Activated CD8-positive, alpha-beta memory T cell treated with anti-CD3 and anti-CD28 coated beads, Interleukin-2, amount 50 U/mL, for 24 hours (primary cell): ENCODE data around the gene SBF2.
"Not testable (repeated sequence)": the region's sequence is repeated elsewhere in the genome, so short reads cannot be mapped to it uniquely, and the experiment has no call there.

Experiments
- DNase-seq: peaks from one replicate; pipeline ENCODE4 v3.0.0-alpha.2; 2020; ENCODE audit errors: extremely low read depth

The SBF2 gene

DNA sequence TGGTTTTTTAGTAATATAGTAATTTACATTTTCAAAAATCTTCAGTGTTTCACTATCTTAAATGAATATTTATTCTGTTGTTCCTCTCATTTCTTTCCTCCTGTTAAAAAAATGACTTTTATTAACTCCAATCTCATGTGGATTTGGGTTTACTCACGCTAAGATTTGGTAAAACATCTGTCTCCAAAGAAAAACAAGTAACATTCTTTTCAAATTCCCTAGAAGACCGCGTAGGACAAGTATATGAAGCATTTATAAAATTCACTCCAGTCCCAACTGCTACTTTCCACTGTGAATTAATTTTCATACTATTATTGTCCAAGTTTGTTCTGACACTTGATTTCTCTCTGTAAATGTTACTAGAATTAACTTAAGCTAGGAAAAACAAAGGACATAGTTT is 26.2 kb downstream of the SBF2 start:
- no peak for DNase-seq

GRCh38 chr11:10265936-10266335 is 28.1 kb downstream of the SBF2 start:
- no peak for DNase-seq

- DNase-seq: not testable (repeated sequence)
Observed at GRCh38 chr11:10264716-10265115, 29.3 kb downstream of the SBF2 start.

- no peak for DNase-seq
Observed at GRCh38 chr11:10263929-10264328, 30.1 kb downstream of the SBF2 start.

DNA sequence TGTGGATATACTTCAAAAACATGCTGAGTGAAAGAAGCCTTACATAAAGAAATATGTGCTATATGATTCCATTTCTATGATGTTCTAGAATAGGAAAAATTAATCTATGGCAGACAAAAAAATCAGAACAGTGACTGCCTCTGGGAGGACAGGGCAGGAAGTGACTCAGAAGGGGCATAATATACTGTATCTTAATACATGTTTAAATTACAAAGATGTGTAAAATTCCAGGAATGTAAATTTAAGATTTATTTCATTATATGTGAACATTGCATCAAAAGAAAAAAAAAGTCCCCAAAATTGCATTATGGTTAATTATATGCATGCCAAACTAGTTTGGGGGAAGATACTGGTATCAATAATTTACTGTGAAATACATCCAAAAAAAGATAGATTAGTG is 32.2 kb downstream of the SBF2 start:
- DNase-seq: no peak

DNA sequence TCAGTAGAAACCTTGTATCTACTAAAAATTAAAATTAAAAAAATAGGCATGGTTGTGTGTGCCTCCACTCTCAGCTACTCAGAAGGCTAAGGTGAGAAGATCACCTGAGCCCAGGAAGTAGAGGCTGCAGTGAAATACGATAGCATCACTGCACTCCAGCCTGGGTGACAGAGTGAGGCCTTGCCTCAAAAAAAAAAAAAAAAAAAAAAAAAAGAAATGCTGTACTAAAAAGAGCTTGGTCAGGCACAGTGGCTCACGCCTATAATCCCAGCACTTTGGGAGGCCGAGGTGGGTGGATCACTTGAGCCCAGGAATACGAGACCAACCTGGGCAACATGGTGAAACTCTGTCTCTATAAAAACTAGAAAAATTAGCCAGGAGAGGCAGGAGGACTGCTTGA is 36.5 kb downstream of the SBF2 start:
- DNase-seq: no peak

DNA sequence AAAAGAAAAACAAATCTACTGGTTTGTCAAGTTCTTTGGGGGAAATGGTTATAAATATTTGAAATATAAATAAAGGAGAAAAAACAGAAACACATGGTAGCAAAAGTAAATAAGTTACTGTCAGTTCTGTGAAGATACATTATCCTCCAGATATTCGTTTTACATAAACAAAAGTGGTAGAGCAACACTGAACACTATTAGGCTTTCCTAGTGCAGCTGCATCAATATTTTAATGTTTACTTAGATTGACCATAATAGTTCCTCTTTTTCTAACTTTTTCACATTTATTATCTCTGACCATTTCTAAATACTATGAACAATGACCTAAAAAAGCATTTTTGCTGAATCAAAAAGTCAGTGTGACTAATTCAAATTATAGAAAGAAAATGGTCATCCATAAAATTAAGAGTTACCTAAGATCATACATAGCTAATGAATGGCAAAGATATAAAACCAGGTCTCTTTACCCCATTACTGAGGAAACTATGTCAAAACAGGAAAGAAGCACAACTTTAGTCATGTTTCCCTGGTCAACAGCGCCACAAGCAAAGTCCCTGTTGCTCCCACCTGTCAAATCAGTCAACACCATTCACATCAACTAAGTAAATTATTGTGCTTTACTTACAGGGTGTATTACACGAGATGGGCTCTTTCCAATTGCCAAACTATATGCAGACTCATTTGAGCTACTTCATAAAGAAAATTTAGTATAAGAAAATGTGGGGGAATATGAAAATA is 38.5 kb downstream of the SBF2 start:
- no peak for DNase-seq

- DNase-seq: not testable (repeated sequence)
Observed at GRCh38 chr11:10249448-10250131, 44.4 kb downstream of the SBF2 start.

- no peak for DNase-seq
Observed at GRCh38 chr11:10247011-10247410, 47.0 kb downstream of the SBF2 start.

DNA sequence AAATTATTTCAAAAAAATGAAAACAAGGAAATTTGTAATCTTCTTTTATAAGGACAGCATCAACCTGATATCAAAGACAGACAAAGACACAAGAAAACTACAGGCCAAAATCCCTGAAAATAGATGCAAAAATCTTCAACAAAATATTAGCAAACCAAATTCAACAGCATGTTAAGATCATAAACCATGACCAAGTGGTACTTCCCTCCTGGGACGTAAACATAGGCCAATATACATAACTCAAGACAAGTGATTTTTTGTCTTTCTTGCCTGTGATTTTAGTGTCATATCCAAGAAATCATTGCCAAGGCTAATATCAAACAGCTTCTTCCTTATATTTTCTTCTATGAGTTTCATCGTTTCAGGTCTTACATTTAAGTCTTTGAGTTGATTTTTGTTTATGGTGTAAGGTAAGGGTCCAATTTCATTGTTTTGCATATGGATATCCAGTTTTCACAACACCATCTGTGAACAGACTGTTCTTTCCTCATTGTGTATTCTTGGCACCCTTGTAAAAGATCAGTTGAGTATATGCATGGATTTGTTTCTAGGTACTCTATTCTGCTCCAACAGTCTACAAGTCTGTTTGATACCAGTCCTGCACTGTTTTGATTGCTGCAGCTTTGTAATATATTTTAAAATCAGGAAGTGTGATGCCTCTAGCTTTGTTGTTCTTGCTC is 50.0 kb downstream of the SBF2 start:
- no peak for DNase-seq

DNA sequence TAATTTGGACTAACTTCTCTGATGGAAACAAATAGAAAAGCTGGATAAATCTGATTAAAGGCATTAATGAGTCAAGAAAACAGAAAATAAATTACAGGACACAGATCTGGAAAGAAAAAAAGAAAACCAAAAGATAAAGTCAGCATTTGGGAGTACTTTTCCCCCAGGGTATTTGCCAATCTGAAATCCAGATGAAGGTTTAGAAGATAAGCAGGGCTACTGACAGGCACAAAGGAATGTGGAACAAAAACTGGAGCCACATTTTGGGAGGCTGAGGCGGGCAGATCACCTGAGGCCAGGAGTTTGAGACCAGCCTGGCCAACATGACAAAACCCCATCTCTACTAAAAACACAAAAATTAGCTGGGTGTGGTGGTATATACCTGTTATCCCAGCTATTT is 57.2 kb downstream of the SBF2 start:
- DNase-seq: no peak

GRCh38 chr11:10233581-10233980 is 60.4 kb downstream of the SBF2 start:
- no peak for DNase-seq

- no peak for DNase-seq
Observed at GRCh38 chr11:10232756-10233155, 61.3 kb downstream of the SBF2 start.

DNA sequence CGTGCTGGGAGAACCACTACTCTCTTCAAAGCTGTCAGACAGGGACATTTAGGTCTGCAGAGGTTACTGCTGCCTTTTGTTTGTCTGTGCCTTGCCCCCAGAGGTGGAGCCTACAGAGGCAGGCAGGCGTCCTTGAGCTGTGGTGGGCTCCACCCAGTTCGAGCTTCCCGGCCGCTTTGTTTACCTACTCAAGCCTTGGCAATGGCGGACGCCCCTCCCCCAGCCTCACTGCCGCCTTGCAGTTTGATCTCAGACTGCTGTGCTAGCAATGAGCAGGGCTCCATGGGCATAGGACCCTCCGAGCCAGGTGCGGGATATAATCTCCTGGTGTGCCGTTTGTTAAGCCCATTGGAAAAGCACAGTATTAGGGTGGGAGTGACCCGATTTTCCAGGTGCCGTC is 62.2 kb downstream of the SBF2 start:
- not testable (repeated sequence) for DNase-seq

- no peak for DNase-seq
Observed at GRCh38 chr11:10225553-10225952, 68.5 kb downstream of the SBF2 start.

DNA sequence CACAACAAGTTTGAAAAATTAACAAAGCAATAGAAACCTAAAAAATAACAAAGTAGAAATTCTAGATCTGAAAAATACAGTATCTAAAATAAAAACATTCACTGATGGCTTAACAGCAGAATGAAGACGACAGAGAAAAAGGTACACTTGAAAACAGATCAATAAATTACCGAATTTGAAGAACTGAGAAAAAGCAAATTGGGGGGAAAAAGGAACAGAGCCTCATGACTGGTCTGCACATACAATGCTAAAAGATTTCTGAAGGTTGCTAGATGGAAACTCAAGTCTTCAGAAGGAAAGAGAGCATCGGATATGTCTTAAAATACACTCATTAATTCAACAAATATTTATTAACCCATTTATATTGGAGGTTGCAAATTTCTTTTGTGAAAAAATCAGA is 71.6 kb downstream of the SBF2 start:
- DNase-seq: no peak

GRCh38 chr11:10221342-10221741 is 72.7 kb downstream of the SBF2 start:
- no peak for DNase-seq

GRCh38 chr11:10211470-10211869 is 82.5 kb downstream of the SBF2 start:
- DNase-seq: no peak

DNA sequence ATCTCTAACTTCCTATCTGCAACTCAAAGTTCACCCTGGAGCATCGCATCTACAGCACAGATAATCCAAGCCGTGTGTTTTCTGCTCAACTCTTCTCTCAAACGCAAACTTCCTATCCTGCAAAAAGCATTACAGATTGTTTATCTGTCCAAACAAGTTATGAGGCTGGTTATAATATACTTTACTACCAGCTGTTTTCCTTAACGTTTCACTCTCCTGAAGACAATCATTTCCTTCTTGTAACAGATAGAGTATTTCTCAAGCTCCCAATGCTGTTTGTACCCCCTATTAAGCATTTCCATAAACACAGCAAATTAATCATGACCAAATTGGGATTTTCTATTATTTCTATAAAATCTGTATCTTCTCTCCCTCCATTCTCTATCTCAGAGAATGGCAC is 84.7 kb downstream of the SBF2 start:
- DNase-seq: no peak

DNA sequence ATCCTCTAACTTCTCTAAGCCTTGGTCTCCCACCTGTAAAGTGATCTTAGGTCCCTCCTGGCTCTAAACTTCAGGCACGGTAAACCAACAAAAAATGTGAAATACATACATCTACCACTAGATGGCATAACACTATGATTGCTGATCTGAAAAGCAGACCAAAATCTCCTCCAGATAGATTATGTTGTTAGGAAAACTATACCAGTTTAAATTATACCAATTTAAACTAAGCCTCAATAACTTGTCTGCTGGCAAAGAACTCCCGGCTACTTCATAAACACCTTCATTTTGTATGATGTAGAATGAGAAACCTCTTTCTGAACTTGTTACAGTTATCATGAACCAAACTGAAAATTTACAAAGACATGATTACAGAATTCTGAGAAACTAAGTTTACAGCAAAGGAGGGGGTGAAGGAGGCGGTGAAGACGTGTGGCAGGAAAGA is 85.9 kb downstream of the SBF2 start:
- no peak for DNase-seq

DNA sequence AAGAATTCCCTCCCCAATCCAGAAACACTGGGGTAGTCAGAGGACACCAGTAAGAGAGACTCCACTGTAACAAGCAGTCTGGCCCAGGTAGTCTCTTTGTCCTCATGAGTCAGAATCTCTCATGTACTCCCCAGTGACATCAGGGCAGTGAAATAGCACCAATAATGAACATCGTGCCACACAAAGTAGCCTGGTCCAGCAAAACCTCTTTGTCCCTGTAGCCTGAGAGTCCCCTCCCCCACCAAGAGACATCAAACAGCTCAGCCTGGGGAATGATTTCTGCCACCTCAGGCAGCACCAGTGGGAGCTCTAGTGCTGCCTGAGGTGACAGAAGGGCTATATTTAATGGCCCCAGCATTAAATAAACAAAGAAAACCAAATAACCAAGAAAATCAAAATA is 88.1 kb downstream of the SBF2 start:
- no peak for DNase-seq

- DNase-seq: no peak
Observed at GRCh38 chr11:10204021-10204420, 90.0 kb downstream of the SBF2 start.

GRCh38 chr11:10201343-10201742 is 92.7 kb downstream of the SBF2 start:
- DNase-seq: no peak
